Activated CD4-positive, alpha-beta T cell treated with anti-CD3 and anti-CD28 coated beads, Interleukin-2, amount 50 U/mL, for 4 hours (primary cell): ENCODE results near the gene PLOD3.

Experiments
- DNase-seq, 2 experiments: peaks; one replicate each; pipeline ENCODE4 v3.0.0-alpha.2; 2020

PLOD3 gene

DNA sequence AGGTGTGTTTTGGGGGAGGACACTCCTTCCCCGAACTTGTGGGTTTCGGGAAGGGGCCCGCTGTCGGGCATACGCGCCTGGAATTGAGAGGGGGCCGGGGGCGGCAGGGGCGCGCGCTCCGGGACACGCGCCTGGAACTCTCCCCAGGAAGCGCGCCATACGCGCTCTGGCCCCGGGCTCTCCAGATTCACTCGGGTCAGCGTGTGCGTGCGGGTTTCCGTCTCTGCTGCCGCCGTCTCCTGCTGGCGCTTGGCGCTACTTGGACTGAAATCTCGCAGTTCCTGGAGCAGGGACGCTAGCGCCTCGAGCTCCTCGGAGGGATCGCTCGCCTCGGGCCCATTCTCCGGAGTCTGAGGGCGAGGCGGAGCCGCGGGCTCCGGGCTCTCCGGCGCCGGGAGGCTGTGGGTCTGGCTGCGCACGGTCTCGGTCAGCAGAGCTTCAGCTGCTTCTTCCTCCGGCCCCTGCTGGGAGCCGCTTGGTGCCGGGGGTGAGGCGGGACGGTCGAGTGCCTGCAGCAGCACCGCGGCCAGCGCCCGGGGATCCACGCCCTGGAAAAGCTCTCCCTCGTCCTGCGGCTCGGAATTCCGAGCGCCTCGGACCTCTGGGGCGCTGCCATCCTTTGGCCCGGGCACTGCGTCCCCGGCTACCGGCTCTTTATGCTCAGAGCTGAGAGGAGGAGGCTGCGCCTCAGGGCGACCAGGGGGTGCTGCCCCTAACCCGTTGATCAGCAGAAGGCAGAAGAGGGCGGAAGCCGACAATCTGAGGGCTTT, 53.1 kb downstream of the PLOD3 start:
- DNase-seq = no peak

DNA sequence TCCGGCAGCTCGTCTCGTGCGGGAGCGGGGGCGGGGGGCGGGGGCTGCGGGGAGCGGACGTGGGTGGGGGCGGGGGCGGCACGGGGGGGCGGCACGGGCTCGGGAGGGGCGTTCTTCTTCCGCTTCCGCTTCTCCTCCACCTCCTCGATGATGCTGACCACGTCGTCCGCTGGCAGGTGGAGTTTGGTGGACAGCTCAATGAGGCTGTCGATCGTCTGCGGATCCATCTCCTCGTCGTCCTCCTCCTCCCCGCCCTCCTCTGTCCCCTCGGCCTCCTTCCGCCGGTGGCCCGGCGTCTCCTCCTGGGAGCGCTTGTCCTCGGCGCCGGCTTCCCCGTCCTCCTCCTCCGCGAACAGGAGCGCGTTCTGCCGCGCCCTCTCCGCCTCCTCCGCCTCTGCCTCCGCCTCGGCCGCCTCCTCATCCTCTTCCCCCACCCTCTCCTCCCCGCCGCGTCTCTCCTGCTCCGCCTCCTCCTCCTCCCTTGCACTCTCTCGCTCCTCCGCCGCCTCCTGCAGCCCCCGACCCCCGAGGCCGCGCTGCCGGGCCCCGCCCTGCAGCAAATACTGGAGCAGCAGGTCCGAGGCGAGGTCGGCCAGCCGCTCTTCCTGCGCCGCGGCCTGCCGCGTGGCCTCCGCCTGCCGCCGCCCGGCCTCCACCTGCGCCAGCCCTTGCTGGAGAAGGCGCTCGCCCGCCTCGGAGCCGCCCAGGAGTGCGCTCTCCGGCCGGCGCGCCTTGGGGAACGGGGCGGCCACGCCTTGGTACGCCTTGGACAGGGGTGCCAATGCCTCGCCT, 53.9 kb downstream of the PLOD3 start:
- DNase-seq = peak; percentile 35 to 42

DNA sequence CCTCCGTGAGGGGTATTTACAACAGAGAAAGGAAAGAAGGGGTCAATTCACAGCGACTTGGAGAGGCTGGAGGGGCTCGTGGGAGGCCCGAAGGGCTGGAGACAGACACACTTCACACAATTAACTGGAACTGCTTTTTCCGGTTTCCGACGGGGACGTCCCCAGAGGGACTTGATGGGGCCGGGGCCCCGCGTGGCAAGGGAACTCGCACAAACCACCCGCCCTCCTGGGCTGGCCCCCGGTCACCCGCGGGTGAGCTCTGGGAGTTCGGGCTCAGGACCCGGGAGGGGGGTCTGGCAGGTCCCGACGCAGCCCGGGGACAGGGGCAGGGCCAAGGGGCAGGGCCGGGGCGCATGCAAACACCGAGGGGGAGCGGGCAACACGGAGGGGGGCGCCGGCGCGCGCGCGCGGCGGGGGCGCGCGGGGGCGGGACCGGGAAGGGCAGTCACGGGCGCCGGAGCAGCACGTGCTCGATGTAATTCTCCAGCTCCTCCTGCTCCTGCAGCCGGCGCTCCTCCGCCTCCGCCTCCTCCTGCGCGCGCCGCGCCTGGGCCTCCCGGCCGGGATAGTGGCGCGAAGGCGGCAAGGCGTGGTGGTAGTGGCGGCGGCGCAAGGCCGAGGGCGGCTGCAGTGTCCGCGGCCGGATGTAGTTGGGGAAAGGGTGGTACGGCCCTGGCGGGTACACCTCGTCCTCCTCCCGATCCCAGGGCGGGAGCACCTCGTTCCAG, 54.7 kb downstream of the PLOD3 start:
- DNase-seq = no peak

DNA sequence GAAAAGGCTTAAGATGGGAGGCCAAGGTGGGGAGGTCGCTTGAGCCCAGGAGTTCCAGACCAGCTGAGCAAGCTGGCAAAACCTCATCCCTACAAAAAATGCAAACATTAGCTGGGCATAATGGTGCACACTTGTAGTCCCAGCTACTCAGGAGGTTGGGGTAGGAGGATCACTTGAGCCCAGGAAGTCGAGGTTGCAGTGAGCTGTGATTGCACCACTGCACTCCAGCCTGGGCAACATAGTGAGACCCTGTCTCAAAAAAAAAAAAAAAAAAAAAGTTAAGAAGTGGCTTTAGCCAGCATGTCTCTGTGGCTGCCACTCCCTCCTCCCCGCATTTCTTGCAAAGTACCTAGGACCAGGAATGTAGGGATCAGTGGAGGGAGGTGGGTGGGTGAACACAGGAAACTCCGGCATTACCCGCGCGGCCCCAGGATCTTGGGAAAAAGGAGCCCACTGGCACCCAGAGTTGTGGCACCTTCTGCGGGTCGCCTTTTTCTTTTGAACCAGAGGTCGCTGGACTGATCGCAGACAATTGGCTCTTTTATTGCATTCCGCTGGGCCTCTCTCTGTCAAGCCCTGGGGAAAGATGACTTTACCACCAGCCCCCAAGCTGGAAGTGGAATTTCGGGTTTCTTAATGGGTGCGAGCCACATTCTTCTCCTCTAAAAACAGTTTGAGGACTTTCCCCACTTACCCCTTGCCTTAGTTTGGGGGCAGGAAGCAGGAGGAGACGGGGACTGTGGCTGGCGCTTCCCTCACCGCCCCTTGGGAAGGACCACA, 55.5 kb downstream of the PLOD3 start:
- DNase-seq = no peak

DNA sequence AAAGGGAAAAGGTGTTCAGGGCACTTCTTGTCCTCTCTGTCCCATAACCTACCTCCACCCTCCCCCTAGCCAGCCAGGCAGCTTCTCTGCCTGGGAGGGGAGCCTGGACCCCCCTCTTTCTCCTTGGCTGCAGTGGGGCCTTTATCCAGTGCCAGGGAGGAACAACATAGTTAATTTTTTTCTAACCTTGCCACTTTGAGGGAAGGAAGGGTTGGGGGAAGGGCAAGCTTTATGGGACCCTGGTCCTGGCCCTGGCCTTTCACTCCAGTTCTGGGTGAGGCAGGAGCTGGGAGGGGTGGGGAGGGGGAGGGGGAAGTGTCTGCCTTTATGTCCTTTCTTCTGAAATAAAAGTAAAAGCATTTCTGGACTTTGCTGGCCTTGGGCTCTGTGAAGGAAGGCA, 56.5 kb downstream of the PLOD3 start:
- DNase-seq = no peak

DNA sequence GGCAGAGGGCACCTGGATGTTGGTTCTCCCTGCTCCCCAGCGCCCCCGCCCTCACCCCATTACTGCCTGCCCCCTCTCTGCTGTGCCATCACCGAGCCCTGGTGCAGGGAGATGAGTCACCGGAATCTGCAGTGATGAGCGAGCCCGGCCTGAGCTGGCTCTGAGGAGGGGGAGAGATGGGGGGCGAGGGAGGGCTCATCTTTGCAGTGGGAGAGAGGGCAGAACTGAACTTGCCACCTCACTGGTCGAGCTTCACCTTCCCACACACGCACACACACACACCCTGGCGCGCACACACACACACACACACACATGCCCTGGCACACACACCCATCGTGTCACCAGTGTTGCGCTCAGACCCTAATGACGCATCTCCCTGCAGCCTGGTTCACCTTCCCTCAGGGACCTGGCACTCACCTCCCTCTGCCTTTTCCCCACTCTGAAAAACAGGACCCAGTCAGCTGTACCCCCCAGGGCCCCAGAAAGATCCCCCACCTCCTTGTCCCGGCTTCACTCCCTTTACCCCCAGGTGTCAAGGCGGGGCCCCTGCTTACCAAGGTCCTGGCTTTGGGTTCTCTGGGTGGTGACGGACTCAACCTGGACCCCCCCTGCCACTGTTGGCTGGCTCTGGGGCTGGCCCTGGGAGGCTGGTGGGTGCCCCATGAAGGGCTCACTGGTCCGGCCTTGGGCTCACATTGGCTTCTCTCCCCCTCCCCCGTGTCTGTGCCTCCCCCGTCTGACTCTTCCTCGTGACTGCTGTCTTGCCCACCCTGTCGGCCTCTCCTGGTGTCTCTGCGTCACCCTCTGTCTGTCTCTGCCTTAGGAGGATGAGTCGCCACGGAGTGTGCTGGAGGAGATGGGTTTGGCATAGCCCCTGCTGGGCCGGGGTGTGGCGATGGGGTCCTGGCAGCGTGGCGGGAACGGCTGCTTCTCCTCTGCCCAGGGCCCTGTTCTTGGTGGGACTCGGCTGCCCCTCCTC, 57.4 kb downstream of the PLOD3 start:
- no peak for DNase-seq

DNA sequence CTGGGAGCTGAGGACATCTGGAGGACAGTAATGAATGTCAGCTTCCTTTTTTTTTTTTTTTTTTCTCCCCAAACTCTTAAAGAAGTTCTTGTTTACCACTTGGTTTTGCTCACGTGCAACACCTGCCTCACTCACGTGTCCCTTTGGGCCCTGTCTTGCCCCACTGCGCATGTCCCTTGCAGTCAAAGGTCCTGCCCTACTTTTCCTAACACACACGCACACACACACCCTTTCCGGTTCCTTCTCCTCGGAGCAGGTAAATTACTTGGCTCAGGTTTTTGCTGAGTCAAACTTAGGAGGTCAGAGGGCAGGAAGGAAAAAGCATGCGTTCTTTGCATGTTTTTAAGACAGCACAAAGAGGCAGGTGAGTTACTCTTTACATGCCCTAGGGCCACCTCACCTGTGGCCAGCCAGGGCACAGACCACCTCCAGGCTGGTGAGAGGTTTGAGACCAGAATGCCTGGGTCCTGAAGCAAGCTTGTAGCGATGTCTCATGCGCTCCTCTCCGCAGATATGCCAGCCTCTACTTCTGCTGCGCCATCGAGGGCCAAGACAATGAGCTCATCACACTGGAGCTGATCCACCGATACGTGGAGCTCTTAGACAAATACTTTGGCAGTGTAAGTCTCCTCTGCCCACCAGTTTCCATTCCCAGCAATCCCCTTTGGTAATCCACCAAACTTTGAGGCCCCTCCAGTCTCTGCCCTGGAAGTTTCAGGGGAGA, 60.4 kb downstream of the PLOD3 start:
- no peak for DNase-seq

DNA sequence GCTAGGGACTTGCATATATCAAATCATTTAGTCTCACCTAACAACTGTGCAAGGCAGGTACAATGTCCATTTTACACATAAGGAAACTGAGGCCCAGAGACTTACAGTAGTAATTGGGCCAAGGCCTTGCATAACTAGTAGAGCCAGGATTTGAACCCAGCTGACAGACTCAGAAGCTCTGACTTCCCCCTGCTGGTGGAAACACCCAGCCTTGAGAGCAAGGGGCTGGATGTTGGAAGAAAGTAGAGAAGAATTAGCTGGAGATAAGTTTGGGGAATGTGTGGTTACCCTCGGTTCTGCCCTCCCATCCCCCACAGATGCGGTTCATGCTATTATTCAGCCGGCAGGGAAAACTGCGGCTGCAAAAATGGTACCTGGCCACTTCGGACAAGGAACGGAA, 61.1 kb downstream of the PLOD3 start:
- DNase-seq = no peak
